Muscle layer of duodenum (tissue), 2 donors: ENCODE data around the gene FAM234B.
"Not testable (repeated sequence)": the region's sequence is repeated elsewhere in the genome, so short reads cannot be mapped to it uniquely, and the experiment has no call there.

Experiments used
- H3K27ac ChIP-seq: one replicate; pipeline ENCODE4 v1.7.0; 2013; ENCODE audit warnings: mild to moderate bottlenecking, low read length
- H3K27me3 ChIP-seq: one replicate; pipeline ENCODE4 v1.7.0; 2013; ENCODE audit warnings: low read depth, mild to moderate bottlenecking, control low read depth, low read length
- H3K36me3 ChIP-seq, 2 donors: one replicate each; pipeline ENCODE4 v1.7.0; 2013; ENCODE audit warnings: low read length in 2 of 2, control low read depth in 1 of 2, mild to moderate bottlenecking in 1 of 2; ENCODE audit not compliant: insufficient read depth in 2 of 2, control insufficient read depth in 1 of 2
- H3K4me1 ChIP-seq, 2 donors: one replicate each; pipeline ENCODE4 v1.7.0; 2013; ENCODE audit warnings: low read length in 2 of 2, mild to moderate bottlenecking in 2 of 2, control low read depth in 1 of 2, moderate library complexity in 1 of 2; ENCODE audit not compliant: insufficient read depth in 2 of 2, control insufficient read depth in 1 of 2
- H3K4me3 ChIP-seq, 2 donors: one replicate each; pipeline ENCODE4 v1.7.0; 2013; ENCODE audit warnings: low read length in 2 of 2, low read depth in 1 of 2, mild to moderate bottlenecking in 1 of 2
- H3K9me3 ChIP-seq, 2 donors: one replicate each; pipeline ENCODE4 v1.7.0; 2013; ENCODE audit warnings: low read length in 2 of 2, control low read depth in 1 of 2, mild to moderate bottlenecking in 1 of 2; ENCODE audit not compliant: control insufficient read depth in 1 of 2
- donor health status: healthy.

Gene FAM234B

DNA sequence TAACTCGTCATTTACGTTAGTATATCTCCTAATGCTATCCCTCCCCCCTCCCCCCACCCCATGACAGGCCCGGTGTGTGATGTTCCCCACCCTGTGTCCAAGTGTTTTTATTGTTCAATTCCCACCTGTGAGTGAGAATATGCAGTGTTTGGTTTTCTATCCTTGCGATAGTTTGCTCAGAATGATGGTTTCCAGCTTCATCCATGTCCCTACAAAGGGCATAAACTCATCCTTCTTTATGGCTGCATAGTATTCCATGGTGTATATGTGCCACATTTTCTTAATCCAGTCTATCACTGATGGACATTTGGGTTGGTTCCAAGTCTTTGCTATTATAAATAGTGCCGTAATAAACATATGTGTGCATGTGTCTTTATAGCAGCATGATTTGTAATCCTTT is 39.5 kb downstream of the FAM234B start:
- H3K9me3 ChIP-seq, H3K36me3 ChIP-seq, H3K4me3 ChIP-seq, H3K27me3 ChIP-seq, H3K4me1 ChIP-seq, H3K27ac ChIP-seq: not testable (repeated sequence)

DNA sequence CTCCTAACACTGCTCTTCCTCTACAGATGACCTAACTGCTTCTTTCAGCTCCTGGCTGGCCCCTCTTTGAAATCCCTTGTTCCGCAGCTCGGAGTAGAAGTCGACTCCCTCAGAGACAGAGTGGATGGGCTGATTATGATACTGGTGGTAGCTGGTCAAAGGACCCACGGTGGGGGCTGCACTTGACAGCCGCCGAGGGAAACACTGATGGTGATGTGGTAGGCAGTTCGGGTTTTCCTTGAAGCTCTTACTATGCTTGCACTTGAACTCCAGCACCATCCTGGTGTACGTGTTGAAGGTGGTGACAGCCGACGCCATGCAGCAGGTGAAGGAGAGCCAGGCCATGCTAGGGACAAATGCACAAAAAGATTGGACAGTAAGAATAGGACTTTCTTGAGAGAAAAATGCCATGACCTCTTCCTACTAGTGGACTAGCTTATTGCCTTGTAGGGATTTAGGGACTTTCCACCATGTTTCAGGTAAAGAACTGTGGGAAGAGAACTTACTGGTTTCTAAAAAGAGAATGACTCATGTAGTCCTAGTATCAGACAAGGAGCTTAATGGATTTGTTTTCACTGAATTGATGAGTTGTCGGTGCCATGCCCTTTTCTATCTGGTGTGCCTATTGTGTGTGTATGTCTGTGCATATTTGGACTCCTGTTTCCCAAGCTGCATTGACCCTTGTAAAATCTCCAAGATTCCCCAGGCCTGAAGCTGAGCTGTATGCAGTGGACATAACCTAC is 40.9 kb downstream of the FAM234B start:
- no peaks in the 10 kb centered on the region for H3K4me1 ChIP-seq
- H3K9me3 ChIP-seq = no peaks in the 10 kb centered on the region
- H3K4me3 ChIP-seq = no peak overlapping the region
- no peak overlapping the region for H3K27ac ChIP-seq
- no peaks in the 10 kb centered on the region for H3K27me3 ChIP-seq
- peaks cover 0 to 4% of the 10 kb centered on the region in 2 donors for H3K36me3 ChIP-seq

DNA sequence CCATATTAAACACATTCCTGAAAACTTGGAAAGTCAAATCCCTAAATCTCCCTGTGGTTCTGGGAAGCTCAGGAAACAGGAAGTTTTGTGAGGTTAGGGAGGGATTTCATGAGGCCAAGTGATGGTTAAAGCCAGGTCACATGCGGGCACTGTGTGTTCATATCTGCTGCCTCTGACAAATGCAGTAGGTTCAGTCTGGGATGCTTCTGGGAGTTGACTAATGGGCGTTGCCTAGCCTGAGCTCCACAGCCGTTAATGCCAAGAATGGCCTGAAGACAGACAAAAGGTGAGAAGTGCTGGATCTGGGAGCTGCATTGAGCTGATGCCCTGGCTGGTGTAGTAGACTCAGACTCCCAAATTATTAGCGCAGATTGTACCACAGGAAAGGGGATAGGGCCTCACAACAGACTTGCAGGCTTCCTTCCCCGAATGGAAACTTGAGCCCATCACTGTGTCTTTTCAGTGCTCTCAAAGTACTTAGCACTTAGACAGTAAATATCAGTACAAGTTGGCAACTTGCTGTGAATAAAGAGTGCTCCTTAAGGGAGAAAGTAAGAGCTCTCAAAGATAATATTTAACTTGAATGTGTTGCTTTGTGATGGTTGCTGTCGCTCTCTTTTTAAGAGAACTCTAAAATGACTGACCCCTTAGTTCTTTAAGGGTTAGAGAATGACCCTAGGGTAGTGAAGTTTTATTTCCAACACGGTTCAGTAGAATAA is 41.9 kb downstream of the FAM234B start:
- Histone ChIP-seq H3K4me3 (no peak overlapping the region), H3K36me3 (peaks cover 0 to 2% of the 10 kb centered on the region in 2 donors), H3K27ac (no peak overlapping the region), H3K27me3 (no peaks in the 10 kb centered on the region), H3K9me3 (no peaks in the 10 kb centered on the region), H3K4me1 (no peaks in the 10 kb centered on the region)

DNA sequence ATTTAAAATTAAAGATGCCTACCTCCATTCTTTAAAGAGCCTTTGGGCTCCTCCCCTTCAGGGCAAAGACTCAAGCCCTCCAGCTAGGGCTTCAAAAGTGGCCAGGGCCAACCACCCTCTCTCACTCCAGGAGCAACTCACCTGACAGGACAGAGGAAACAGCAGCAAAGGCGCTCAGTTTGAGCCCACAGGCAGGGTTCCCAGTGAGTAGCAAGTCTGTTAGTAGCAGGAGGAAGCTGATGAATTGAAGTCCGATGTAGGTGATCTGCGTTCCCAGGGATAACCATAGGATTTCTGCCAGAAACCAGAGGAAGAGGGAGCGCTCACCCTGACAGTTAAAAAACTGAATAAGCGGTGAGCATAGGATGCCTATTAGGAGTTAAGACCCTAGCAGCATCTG is 43.6 kb downstream of the FAM234B start:
- Histone ChIP-seq H3K36me3 (no peaks in the 10 kb centered on the region), H3K27ac (no peak overlapping the region), H3K9me3 (no peaks in the 10 kb centered on the region), H3K4me3 (no peak overlapping the region), H3K27me3 (no peaks in the 10 kb centered on the region), H3K4me1 (no peaks in the 10 kb centered on the region)

DNA sequence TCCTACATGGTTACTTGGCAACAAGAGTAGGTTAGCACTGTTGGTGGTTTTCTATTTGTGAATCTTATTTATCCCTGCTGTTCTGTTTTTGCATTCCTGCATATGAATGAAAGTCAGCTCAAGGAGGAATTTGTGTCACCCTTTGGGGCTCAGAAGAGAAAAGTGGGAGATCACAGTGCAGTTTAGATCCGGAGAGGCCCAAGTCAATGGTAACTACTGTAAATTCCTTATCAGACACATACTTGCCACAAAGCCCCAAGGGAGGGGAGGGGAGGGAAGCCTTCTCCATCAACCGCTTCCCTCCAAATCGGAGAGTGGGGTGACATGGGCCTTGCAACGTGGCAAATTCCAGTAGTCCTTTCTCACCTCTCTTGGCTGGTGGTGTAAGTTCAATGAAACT is 44.3 kb downstream of the FAM234B start:
- Histone ChIP-seq H3K36me3 (no peaks in the 10 kb centered on the region), H3K4me1 (no peaks in the 10 kb centered on the region), H3K27ac (no peak overlapping the region), H3K9me3 (no peaks in the 10 kb centered on the region), H3K4me3 (no peak overlapping the region), H3K27me3 (no peaks in the 10 kb centered on the region)

DNA sequence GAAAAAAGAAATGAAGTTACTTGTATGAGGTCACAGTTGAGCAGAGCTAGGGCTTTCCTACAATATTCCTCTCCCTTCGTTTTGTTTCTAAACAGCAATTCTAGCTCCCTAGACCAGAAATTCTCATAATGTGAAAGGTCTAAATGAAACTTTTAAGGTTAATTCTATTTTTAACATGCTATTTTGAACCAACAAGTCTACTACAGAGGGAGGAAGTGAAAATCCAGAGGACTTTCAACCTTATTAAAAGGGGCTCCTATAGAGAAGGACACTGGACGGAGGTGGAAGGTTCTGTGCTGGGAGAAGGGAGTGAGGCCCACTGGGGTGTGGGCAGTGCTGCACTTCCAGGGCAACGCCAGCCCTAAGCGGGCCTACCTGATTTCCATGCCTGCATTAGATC is 45.9 kb downstream of the FAM234B start:
- no peaks in the 10 kb centered on the region for H3K27me3 ChIP-seq
- no peaks in the 10 kb centered on the region for H3K9me3 ChIP-seq
- no peak overlapping the region for H3K4me3 ChIP-seq
- no peaks in the 10 kb centered on the region for H3K36me3 ChIP-seq
- H3K4me1 ChIP-seq = no peaks in the 10 kb centered on the region
- no peak overlapping the region for H3K27ac ChIP-seq

DNA sequence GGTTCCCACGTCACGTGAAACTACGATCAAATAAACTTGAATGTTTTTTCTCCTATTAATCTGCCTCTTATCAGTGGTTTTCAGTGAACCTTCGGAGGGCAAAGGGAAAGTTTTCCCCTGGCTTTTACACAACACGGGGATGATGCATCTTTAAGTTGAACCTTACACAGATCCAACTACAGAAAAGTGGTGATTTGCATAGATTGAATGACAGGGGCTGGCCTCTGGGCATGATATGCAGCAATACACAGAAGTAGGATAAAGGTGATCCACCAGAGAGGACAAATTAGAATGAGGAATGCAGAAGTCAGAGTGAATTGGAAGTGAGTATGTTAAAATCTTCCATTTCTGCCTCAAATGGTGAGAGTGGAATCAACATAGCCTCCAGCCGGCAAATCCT is 47.7 kb downstream of the FAM234B start:
- Histone ChIP-seq H3K27me3 (no peaks in the 10 kb centered on the region), H3K4me3 (no peak overlapping the region), H3K27ac (no peak overlapping the region), H3K4me1 (no peaks in the 10 kb centered on the region), H3K36me3 (no peaks in the 10 kb centered on the region), H3K9me3 (no peaks in the 10 kb centered on the region)

DNA sequence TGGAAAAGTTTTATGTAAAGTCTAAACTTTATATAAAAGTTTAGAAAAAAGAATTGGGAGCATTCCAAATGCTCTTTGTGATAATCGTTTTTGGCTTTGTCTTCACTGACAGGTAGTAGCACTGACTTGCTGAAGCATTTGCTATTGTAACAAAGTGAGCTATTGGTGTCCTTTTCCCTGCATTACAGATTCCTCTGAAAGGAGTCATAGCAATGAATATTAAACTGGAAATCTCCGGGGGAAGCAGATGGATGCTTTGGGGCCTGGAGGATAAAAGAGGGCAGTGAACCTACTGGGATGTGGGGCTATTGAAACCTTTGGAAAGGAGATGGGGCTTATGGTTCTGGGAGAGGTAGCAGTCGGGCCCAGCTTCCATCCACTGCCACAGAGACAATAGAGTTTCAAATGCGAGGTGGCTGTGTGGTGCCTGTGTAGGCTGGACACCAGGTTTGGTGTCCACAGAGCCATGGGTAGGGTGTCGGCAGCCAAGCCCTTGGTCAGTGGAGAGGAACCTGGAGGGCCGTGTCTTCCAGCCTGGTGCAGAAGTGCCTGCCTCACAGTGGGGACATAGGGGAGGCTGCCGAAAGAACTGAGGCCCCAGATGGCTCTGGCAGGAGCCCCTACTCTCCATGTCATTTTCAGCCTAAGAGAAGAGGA is 49.1 kb downstream of the FAM234B start:
- no peaks in the 10 kb centered on the region for H3K36me3 ChIP-seq
- H3K4me3 ChIP-seq = no peak overlapping the region
- no peaks in the 10 kb centered on the region for H3K4me1 ChIP-seq
- H3K9me3 ChIP-seq = no peaks in the 10 kb centered on the region
- H3K27me3 ChIP-seq = no peaks in the 10 kb centered on the region
- H3K27ac ChIP-seq = no peak overlapping the region

DNA sequence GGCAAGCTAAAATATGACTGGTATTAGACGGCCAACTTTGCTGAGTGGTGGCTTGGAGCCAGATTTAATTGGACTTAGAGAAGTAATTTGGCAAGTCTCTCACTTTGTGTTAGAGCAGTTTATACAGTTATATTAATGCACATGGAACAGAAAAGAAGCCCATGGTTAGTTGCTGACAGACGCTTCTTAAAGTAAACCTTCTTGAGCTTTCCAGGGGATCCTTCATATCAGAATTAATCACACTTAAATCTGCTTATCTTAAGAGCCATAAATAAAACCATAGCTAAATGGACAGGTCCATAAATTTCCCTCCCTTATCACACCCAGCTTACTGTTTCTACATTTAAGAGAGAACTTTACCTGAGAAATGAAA is 49.7 kb downstream of the FAM234B start:
- Histone ChIP-seq H3K4me3 (no peak overlapping the region), H3K9me3 (no peaks in the 10 kb centered on the region), H3K27ac (no peak overlapping the region), H3K4me1 (peaks cover 0 to 4% of the 10 kb centered on the region in 2 donors), H3K36me3 (peaks cover 0 to 1% of the 10 kb centered on the region in 2 donors), H3K27me3 (no peaks in the 10 kb centered on the region)

DNA sequence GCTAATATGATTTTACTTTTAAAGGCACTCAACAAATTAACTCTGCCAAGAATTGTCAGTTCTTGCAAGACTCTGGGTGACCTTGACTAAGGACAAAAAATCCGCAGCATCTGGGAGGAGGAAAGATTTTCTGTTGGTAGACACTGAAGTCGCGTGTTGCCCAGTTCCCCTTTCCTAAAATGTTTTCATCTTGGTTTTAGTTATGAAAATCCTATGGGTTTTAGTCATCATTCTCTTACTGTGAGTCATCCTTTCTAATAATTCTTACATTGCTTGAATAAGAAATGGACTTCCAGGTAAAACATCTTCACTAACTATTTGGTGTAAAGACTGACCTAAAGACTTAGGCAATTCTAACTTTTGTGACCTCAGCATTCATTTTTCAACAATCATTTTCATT is 50.2 kb downstream of the FAM234B start:
- no peaks in the 10 kb centered on the region for H3K27me3 ChIP-seq
- no peak overlapping the region for H3K27ac ChIP-seq
- no peak overlapping the region for H3K4me3 ChIP-seq
- H3K36me3 ChIP-seq = peaks cover 0 to 6% of the 10 kb centered on the region in 2 donors
- H3K9me3 ChIP-seq = no peaks in the 10 kb centered on the region
- H3K4me1 ChIP-seq = peaks cover 0 to 9% of the 10 kb centered on the region in 2 donors

DNA sequence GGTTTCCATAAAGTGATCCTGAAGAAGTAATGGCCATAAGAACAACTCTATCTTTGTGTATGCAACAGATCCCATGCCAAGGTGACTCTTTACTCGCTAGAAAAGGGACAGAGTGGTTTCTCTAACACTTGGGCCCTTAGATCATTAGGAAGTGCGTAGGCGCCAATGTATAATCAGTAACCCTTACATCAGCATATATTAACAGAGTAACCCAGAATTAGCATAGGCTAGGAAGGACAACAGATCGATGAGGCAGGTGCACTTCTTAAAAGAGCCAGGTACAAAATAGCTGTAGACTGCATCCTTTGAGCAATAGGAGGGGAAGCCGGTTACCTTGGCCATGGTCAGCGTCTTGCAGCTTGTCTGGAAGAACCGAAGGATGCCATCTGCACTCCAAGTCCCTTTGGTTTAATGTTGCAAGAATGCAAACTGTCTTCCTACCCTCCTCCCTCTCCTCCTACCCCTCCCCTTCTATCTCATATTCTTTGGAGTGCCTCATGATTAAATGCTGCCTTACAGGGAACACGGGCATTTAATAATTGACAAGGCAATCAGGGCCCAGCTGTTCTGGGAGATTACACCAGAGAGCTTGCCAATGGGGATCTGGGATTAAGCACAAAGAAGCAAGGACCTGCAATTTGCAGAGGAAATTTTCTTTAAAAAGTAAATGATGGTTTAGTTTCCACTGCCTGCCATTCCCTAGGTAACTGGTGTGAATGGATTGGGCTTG is 51.2 kb downstream of the FAM234B start:
- H3K27ac ChIP-seq = no peak overlapping the region
- peaks cover 0 to 14% of the 10 kb centered on the region in 2 donors for H3K4me1 ChIP-seq
- H3K9me3 ChIP-seq = no peaks in the 10 kb centered on the region
- no peaks in the 10 kb centered on the region for H3K27me3 ChIP-seq
- no peak overlapping the region for H3K4me3 ChIP-seq
- H3K36me3 ChIP-seq = peaks cover 0 to 6% of the 10 kb centered on the region in 2 donors
